Nephron progenitor cell (in vitro differentiated cells): ENCODE data around the gene TM4SF4.

ENCODE experiments used
- DNase-seq: peaks from one replicate; pipeline ENCODE4 v3.0.0; 2021
- H3K27ac Mint-ChIP-seq: 2 replicates; pipeline ENCODE4 v1.8.0; 2021; ENCODE audit warnings: mild to moderate bottlenecking, moderate library complexity, mixed read lengths
- H3K27me3 Mint-ChIP-seq: 2 replicates; pipeline ENCODE4 v1.8.0; 2021; ENCODE audit warnings: mild to moderate bottlenecking, low read depth, mixed read lengths; ENCODE audit not compliant: poor library complexity
- H3K36me3 Mint-ChIP-seq: 2 replicates; pipeline ENCODE4 v1.8.0; 2021; ENCODE audit warnings: low read depth, mixed read lengths
- H3K4me1 Mint-ChIP-seq: 2 replicates; pipeline ENCODE4 v1.8.0; 2021; ENCODE audit warnings: mixed read lengths
- H3K4me3 Mint-ChIP-seq: 2 replicates; pipeline ENCODE4 v1.8.0; 2021; ENCODE audit warnings: mild to moderate bottlenecking, moderate library complexity, mixed read lengths
- H3K9me3 Mint-ChIP-seq: 2 replicates; pipeline ENCODE4 v1.8.0; 2021; ENCODE audit warnings: mild to moderate bottlenecking, moderate library complexity, mixed read lengths
- CTCF ChIP-seq: fragments of 200-600 bp; sonication (generic); IDR thresholded peaks from 2 replicates; pipeline ENCODE4 v1.5.0; 2021; ENCODE audit warnings: antibody characterized with exemption

TM4SF4 gene

GRCh38 chr3:149489060-149489690, 14.7 kb downstream of the TM4SF4 start:
- Mint-ChIP-seq H3K9me3 (no peaks in the 10 kb centered on the region), H3K27me3 (peaks cover 9% of the 10 kb centered on the region), H3K4me1 (no peaks in the 10 kb centered on the region), H3K27ac (no peak overlapping the region), H3K36me3 (no peaks in the 10 kb centered on the region), H3K4me3 (no peak overlapping the region)
- peak; percentile 51 for TF ChIP-seq CTCF
- peak; percentile 11 for DNase-seq

DNA sequence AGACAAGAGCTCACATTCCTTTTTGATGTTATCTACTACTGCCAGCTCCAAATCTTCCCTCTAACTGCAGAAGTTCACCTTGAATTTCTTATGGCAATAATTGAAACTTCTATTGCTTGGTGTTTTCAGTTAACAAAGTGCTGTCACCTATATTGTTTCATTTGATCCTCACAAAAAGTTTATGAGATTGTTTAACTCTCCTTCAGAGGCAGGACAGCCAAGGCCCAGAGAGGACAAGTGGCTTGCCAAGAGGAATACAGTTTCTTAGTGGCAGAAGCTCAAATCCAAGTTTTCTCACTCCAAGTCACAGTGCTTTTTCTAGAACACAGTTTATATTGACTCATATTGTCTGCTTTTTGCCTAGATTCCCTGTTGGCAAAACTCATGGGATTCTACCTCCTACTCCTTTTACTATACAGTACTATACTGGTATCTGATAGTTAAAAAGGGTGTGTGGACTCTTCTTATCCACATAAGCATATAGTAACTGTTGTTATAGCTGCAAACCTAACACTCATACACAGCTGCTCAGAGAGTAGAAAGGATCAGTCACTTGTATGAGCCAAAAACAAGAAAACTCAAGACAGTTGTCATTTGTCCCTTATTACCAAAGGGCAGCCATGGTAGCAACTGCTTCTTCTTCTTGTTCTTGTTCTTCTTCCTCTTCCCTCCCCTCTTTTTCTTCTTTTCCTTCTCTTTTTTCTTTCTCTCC, 15.9 kb downstream of the TM4SF4 start:
- Mint-ChIP-seq H3K27ac (no peak overlapping the region), H3K4me1 (no peaks in the 10 kb centered on the region)
- no peak for TF ChIP-seq CTCF

GRCh38 chr3:149493315-149494021, 19.0 kb downstream of the TM4SF4 start:
- H3K36me3 Mint-ChIP-seq = no peaks in the 10 kb centered on the region
- H3K4me3 Mint-ChIP-seq = no peak overlapping the region
- no peaks in the 10 kb centered on the region for H3K9me3 Mint-ChIP-seq
- TF ChIP-seq CTCF = no peak
- H3K4me1 Mint-ChIP-seq = no peaks in the 10 kb centered on the region
- no peak overlapping the region for H3K27ac Mint-ChIP-seq
- peaks cover 9% of the 10 kb centered on the region for H3K27me3 Mint-ChIP-seq
- no peak for DNase-seq

More for the DNA sequence above, 15.9 kb downstream of the TM4SF4 start:
- no peak for DNase-seq
- no peaks in the 10 kb centered on the region for H3K36me3 Mint-ChIP-seq
- H3K9me3 Mint-ChIP-seq = no peaks in the 10 kb centered on the region
- H3K4me3 Mint-ChIP-seq = no peak overlapping the region
- peaks cover 9% of the 10 kb centered on the region for H3K27me3 Mint-ChIP-seq

DNA sequence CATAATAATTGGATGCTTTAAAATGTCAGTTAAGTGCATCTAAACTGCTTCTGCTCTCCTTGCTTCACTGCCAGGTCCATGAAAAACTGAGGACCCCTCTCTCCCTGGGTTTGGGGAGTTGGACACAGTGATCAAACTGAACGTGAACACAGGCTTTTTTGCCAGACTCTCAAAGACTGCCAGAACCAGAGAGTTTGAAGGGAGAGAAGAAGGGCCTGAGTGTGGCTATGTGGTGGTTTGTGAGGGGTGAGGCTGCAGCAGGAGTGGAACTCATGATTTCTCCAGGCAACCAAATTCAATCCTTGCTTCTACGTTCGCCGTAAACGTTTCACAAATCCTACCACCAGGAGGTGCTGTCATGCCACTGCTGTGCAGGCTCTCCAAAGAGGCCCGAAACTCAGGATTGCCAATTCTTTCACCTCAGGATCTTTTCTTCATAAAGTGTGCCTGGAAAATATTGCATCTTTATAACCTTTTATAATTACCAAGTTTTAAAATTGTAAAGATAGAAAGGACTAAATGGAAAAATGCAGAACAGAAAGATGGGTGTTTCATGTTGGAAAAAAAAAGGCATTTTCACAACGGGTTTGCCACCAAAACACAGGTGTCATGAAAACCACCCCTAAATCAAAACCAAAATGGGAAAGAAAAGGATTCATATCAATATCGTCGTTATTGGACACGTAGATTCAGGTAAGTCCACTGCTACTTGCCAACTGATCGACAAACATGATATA, 19.7 kb downstream of the TM4SF4 start:
- peak; percentile 75 for TF ChIP-seq CTCF
- no peak overlapping the region for H3K27ac Mint-ChIP-seq
- no peaks in the 10 kb centered on the region for H3K36me3 Mint-ChIP-seq
- H3K4me1 Mint-ChIP-seq = no peaks in the 10 kb centered on the region
- peak; percentile 79 for DNase-seq
- no peaks in the 10 kb centered on the region for H3K9me3 Mint-ChIP-seq
- H3K27me3 Mint-ChIP-seq = peaks cover 6% of the 10 kb centered on the region
- H3K4me3 Mint-ChIP-seq = no peak overlapping the region

GRCh38 chr3:149494759-149495580, 20.5 kb downstream of the TM4SF4 start:
- TF ChIP-seq CTCF = no peak
- Mint-ChIP-seq H3K36me3 (no peaks in the 10 kb centered on the region), H3K4me1 (no peaks in the 10 kb centered on the region), H3K27me3 (peaks cover 4% of the 10 kb centered on the region), H3K4me3 (no peak overlapping the region), H3K9me3 (no peaks in the 10 kb centered on the region), H3K27ac (no peak overlapping the region)
- DNase-seq = no peak
